ENCODE results near the gene CLDN9. TPM values are rescaled to one million over a fixed set of nuclear protein-coding genes. Genes with fewer than 3 reads are reported as not detected.

Gene CLDN9
- total and polyA plus RNA-seq, 4 donors, result 0.05 to 0.32 (median 0.25) TPM

- Histone ChIP-seq H3K36me3 (ENCODE audit: control insufficient read depth in 4 of 4, insufficient read depth in 3 of 4, low read depth in 1 of 4, low read length in 3 of 4) (no peaks in the 10 kb centered on the region), H3K4me3 (ENCODE audit: low read depth in 1 of 3, low read length in 3 of 3) (no peak overlapping the region), H3K9me3 (ENCODE audit: control insufficient read depth in 4 of 4, low read length in 3 of 4) (no peaks in the 10 kb centered on the region), H3K27me3 (ENCODE audit: control insufficient read depth in 4 of 4, insufficient read depth in 4 of 4, low read length in 3 of 4) (peaks cover 0 to 2% (median 0%) of the 10 kb centered on the region in 4 donors), H3K27ac (ENCODE audit: low read depth in 1 of 2, low read length in 2 of 2) (no peak overlapping the region), H3K4me1 (ENCODE audit: control insufficient read depth in 4 of 4, insufficient read depth in 4 of 4, low read length in 3 of 4) (peaks cover 11 to 35% (median 24%) of the 10 kb centered on the region in 4 donors), H3K9ac (ENCODE audit: low read depth in 1 of 2, low read length in 2 of 2) (no peak overlapping the region)
- no peak for DNase-seq (ENCODE audit: low spot score)
- 89% methylated on average over 5 of the region's 5 CpGs for WGBS
- no peak for TF ChIP-seq REST (IDR thresholded peaks at IDR 0.05)
- no peak for TF ChIP-seq RAD21 (IDR thresholded peaks at IDR 0.05)
- no peak for TF ChIP-seq CTCF (IDR thresholded peaks at IDR 0.05; ENCODE audit: low read depth, low read length, missing input control)
- no peak for TF ChIP-seq FOXA1 (IDR thresholded peaks at IDR 0.05)
- TF ChIP-seq RXRA (IDR thresholded peaks at IDR 0.05), result no peak
- TF ChIP-seq HNF4G (IDR thresholded peaks at IDR 0.05), result no peak
- no peak for TF ChIP-seq TAF1 (conservative IDR thresholded peaks at IDR 0.05)
- TF ChIP-seq FOXA2 (IDR thresholded peaks at IDR 0.05), result no peak
These were observed 39.6 kb upstream of the CLDN9 start for GRCh38 chr16:2973093-2973492.

- 92% methylated on average over 17 of the region's 17 CpGs for WGBS
- DNase-seq (ENCODE audit: low spot score), result no peak
- no peaks in the 10 kb centered on the region for H3K36me3 ChIP-seq (ENCODE audit: control insufficient read depth in 4 of 4, insufficient read depth in 3 of 4, low read depth in 1 of 4, low read length in 3 of 4)
These were observed 39.0 kb upstream of the CLDN9 start for GRCh38 chr16:2973605-2974318.

More at GRCh38 chr16:2973605-2974318, 39.0 kb upstream of the CLDN9 start:
- H3K9me3 ChIP-seq (ENCODE audit: control insufficient read depth in 4 of 4, low read length in 3 of 4), result no peaks in the 10 kb centered on the region
- H3K4me3 ChIP-seq (ENCODE audit: low read depth in 1 of 3, low read length in 3 of 3), result no peak overlapping the region
- TF ChIP-seq NR2F2 (IDR thresholded peaks at IDR 0.05) (no peak), EGR1 (IDR thresholded peaks at IDR 0.05; ENCODE audit: low read depth in 2 of 2) (no peak), ZBTB33 (IDR thresholded peaks at IDR 0.05) (no peak), RAD21 (IDR thresholded peaks at IDR 0.05) (no peak), GABPA (IDR thresholded peaks at IDR 0.05 in 1 of 2, conservative IDR thresholded peaks at IDR 0.05 in 1 of 2) (no peak), REST (IDR thresholded peaks at IDR 0.05) (no peak), HNF4G (IDR thresholded peaks at IDR 0.05) (no peak), CTCF (IDR thresholded peaks at IDR 0.05; ENCODE audit: low read depth, low read length, missing input control) (no peak), FOXA1 (IDR thresholded peaks at IDR 0.05) (no peak), YY1 (IDR thresholded peaks at IDR 0.05) (no peak)
- peaks cover 8 to 33% (median 19%) of the 10 kb centered on the region in 4 donors for H3K4me1 ChIP-seq (ENCODE audit: control insufficient read depth in 4 of 4, insufficient read depth in 4 of 4, low read length in 3 of 4)
- no peak overlapping the region for H3K9ac ChIP-seq (ENCODE audit: low read depth in 1 of 2, low read length in 2 of 2)
- H3K27ac ChIP-seq (ENCODE audit: low read depth in 1 of 2, low read length in 2 of 2), result no peak overlapping the region
- no peaks in the 10 kb centered on the region for H3K27me3 ChIP-seq (ENCODE audit: control insufficient read depth in 4 of 4, insufficient read depth in 4 of 4, low read length in 3 of 4)

All from liver (tissue), 9 donors.